ENCODE results near the gene LRRC61.
"Not testable (repeated sequence)": the region's sequence is repeated elsewhere in the genome, so short reads cannot be mapped to it uniquely, and the experiment has no call there.

Gene LRRC61

DNA sequence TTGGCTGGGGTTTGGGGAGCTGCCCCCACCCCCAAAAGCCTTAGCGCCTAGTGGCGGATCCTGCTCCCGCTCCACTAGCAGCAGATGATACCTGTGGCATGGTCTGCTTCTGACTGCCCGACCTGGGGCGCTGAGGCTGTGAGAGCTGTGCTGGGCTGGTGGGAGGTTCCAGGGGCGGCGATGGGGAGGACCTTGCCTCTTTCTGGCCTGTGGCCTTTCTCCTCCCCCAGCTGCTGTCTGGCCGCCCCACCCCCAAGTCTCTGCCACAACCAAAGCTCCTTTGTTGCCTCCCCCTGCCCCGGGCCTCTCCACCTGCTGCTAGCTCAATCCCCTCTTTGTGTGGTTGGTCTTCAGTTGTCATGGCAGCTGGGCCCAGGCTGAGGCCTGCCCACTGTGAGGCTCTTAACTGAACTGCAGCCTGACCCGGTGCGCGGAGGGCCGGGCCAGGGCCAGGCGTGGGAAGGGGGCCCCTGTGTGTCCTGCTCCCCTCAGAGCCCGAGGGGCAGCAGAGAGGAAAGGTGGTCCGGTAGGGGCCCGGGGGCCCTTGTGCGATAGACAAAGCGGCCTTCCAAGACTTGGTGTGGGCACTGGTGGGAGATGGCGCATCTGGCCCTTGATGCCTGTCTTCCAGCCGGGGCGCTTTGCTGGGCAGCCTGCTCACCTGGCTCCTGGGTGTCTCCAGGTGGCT lies 60.7 kb downstream of the LRRC61 start:
- no peak for DNase-seq (ENCODE audit: low read depth)

GRCh38 chr7:150384406-150385301 lies 61.5 kb downstream of the LRRC61 start:
- no peak for DNase-seq (ENCODE audit: low read depth)

DNA sequence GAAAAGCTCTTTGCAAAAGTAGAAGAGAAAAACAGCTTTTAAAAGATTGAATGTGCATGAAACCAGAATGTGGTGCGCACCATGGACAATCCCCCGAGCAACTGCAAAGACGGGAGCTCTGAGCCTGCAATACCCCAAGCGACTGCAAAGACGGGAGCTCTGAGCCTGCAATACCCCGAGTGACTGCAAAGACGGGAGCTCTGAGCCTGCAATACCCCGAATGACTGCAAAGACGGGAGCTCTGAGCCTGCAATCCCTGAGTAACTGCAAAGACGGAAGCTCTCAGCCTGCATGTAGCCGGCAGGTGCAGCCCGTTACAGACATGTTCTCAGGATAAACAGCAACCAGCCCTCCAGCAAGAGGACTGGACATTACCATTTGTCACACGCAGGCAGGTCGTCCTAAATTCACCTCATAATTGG lies 62.2 kb downstream of the LRRC61 start:
- no peak for DNase-seq (ENCODE audit: low read depth)

GRCh38 chr7:150385884-150386283 lies 62.7 kb downstream of the LRRC61 start:
- not testable (repeated sequence) for DNase-seq (ENCODE audit: low read depth)

Measured in ELR (cell line).